HG02943 (cell line): ENCODE data around the gene PPP1R12B.
A peak's percentile ranks its signal among the peaks of the same experiment; 100 is the strongest.

Source experiments
- ATAC-seq: cut with Tn5 transposase; IDR thresholded peaks from one replicate; pipeline ENCODE4 v1.9.1; 2021; ENCODE audit warnings: mild to moderate bottlenecking, low read depth, moderate library complexity; ENCODE audit not compliant: unreplicated experiment

The PPP1R12B gene, protein sequence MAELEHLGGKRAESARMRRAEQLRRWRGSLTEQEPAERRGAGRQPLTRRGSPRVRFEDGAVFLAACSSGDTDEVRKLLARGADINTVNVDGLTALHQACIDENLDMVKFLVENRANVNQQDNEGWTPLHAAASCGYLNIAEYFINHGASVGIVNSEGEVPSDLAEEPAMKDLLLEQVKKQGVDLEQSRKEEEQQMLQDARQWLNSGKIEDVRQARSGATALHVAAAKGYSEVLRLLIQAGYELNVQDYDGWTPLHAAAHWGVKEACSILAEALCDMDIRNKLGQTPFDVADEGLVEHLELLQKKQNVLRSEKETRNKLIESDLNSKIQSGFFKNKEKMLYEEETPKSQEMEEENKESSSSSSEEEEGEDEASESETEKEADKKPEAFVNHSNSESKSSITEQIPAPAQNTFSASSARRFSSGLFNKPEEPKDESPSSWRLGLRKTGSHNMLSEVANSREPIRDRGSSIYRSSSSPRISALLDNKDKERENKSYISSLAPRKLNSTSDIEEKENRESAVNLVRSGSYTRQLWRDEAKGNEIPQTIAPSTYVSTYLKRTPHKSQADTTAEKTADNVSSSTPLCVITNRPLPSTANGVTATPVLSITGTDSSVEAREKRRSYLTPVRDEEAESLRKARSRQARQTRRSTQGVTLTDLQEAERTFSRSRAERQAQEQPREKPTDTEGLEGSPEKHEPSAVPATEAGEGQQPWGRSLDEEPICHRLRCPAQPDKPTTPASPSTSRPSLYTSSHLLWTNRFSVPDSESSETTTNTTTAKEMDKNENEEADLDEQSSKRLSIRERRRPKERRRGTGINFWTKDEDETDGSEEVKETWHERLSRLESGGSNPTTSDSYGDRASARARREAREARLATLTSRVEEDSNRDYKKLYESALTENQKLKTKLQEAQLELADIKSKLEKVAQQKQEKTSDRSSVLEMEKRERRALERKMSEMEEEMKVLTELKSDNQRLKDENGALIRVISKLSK

DNA sequence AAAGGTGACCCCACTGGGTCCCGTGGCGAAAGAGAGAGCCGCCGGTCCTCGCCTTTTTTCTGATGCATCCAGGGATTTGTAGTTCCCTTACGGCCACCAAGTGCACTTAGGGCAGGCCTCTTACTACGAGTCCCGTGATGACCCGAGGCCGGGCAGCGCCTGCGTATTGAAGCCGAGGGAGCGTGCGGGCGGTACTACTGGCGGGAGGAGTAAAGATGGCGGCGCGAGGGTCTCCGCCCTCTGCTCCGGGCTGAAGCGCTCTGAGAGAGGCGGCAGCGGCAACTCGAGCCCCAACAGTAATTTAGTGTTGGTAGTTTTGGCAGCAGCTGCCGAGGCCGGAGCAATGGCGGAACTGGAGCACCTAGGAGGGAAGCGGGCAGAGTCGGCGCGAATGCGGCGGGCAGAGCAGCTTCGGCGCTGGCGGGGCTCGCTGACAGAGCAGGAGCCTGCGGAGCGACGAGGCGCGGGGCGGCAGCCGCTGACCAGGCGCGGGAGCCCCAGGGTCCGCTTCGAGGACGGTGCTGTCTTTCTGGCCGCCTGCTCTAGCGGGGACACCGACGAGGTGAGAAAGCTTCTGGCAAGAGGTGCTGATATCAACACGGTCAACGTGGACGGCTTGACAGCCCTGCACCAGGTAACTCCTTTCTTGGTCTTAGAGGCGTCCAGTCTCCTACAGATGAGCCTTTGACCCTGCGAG, at the start of gene PPP1R12B:
PPP1R12B (plus strand) TSS at position 191 of the 697 bp plus-strand sequence; CDS start at position 344, 153 bp downstream.
- ATAC-seq = peak; percentile 97

DNA sequence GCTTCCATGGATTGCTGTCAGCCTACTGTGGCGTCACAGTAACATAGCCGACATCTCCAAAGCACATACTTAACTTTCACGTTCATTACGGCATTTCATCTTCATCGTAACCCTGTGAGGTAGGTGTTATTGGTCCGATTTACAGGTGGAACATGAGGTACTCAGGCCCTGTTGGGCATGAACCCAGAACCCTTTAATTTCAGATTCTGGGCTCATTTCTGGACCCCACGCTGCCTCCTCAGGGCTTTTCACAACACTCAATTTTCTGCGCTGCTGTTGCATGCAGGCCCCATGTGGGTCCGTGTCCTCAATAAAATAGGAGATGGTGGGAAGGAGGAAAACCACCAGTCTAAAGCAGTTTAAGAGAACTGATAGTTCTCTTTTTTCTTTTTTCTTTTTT, 46.3 kb upstream of the PPP1R12B start:
- ATAC-seq = no peak

DNA sequence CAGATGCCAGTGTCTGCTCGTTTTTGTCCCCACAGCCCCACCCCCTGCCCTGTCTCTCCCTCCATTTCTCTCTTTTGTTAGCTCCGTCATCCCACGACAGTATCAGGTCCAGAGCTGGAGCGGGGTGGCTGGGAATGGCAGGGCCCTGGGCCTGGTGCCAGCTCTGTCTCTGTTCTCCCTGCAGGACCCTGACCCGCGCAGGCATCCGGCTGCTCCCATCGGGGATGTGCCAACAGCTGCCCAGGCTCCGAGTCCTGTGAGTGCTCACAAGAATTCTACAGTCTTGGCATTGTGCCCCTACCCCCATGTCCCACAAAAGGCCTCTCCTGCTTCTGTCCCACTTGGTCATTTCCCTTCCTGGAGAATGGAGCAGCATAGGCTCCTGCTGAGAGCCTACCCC, 44.1 kb upstream of the PPP1R12B start:
- no peak for ATAC-seq

DNA sequence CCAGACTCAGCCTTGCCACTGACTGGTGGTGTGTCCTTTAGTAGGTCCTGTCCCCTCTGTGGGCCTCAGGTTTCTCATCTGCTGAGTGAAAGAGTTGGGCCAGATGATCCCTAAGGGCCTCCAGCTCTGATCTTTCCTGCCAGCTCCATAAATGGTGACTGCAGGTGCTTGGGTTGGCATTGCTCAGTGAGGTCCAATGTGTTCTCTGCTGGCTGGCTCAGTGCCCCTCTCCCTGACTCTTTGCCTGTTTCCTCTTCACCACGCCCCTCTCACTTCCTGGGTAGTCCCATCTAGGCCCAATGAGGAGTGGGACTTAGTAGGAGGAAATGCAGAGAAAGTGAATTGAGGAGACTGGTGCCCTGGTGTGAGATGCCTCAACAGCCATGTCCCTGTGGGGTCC, 43.3 kb upstream of the PPP1R12B start:
- no peak for ATAC-seq

DNA sequence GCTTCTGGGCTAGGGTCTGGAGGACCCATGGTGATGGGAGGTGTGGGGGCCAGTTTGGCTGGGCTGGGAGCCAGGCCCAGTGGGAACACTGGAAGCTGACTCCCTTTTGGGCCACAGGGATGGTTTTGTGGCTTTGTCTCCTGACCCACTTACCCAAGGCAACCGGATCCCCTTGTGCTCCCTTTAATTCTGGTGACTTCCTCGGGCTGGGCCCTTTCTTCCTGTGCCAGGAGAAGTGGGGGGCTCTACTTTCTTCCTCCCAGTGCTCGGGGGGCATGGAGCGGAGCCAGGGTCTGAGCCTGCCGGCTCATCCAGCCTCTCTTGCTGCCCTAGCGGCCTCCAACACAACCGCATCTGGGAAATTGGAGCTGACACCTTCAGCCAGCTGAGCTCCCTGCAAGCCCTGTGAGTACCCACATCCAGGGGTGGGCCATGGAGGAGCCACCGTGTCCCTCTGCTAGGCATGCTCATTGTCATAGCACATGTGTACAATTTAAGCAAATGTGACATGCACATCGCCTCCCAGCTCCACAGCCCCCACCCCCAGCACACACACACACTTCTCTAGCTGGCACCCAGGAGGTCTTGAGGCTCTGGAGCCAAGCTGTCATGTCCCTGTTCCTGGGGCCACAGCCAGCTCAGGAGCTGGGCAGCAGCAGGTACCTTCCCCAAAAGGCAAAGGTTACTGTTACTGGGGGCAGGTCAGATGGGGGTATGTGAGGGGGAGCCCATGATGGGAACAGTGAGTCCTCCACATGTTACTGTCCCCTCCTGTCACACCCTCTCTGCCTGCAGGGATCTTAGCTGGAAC, 41.8 kb upstream of the PPP1R12B start:
- ATAC-seq = no peak

DNA sequence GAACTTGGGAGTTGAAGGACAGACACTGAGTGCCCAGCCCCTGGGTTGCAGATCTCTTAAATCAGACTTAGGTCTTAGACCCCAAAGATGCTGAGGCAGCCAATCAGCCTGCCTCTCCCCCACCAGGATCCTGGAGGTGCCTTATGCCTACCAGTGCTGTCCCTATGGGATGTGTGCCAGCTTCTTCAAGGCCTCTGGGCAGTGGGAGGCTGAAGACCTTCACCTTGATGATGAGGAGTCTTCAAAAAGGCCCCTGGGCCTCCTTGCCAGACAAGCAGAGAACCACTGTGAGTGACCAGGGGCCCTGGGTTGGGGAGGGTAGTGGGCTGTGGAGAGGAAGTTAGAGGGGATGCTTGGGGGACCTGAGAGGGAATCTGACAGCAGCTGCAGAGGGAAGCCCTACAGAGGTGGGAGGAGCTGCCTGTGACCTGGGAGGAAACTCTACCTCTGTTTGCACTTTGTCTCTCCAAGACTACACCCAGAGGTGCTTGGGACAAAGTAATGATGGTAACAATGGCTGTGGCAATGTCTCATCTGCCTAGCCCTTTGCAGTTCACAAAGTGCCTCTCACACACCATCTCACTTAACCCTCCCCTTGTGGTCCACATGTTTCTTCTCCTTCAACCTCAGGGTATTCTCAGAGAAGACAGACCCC, 38.3 kb upstream of the PPP1R12B start:
- no peak for ATAC-seq

DNA sequence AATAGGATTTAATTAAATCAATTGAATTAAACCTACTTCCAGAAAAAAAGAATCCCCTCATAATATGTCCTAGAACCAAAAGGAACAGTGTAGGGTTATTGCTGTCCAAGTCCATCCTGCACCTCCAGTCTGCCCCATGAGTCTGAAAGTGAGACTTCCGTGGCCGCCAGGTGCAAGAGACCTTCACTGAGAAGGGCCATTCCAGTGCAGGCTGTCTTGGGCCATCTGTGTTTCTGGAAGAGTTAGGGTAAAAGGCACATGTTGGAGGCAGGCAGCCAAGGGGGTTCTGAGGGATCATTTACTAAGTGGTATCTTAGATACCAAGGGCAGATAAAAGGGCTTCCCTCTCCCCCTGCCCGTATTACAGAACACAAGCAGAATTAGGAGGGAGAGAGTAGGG, 37.8 kb upstream of the PPP1R12B start:
- ATAC-seq = no peak

DNA sequence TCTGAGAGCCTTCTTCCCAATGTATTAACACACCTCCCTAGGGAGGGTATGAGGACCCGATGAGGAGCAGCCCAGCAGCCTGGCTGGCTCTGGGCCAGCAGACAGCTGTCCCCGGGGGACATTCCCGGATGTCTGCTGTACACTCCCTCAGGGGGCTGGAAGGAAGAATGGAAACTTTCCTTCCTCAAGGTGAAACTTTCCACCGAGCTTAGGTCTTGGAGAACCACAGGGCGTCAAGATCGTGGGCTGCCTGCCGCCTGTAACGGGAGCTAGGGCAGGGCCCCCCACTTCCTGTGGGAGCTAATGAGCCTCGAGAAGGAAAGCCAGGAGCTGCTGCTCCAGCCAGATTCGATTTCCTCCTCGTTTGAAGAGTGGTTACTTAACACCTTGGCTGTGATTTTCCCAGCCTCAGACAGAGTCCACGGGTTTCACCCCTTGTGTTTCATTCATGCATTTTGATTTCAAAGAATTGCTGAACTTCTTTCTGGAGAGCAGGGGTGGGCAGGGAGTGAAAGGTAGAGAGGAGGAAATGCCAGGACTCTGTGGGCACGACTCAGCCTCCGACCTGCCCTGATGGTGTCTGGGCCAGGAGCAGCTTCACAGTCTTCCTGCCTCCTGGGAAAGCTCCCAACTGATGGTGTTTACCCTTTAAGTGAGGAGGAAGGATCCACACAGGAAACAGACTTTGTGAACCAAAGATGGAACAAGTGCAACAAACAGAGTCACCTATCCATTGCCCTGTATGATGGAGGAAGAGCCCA, 36.4 kb upstream of the PPP1R12B start:
- no peak for ATAC-seq

DNA sequence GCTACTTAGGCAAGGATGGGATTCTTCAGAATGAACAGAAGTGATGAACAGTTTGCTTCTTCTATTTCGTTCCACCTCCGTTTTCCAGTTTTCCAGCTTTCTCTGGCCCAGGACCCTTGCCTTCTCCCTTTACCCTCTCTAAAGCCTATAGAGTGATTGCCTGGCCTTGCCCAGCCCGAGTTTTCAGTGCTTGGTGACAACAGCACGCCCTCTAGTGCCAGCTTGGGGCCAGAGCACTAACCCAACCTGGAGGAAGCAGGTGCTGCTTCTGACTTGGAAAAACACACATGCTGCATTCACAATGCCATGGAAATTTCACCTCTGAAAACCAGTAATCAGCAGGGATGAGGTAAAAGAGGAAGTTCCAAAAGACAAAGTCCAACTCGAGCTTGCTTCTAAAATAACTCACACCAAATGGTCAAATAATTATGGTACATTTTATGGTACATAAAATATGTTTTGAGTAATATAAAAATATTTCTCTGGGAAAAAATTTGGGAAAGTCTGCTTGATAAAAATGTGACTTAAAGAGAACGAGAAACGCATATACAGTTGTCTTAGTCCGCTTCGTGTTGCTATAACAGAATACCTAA, 32.8 kb upstream of the PPP1R12B start:
- ATAC-seq = no peak

DNA sequence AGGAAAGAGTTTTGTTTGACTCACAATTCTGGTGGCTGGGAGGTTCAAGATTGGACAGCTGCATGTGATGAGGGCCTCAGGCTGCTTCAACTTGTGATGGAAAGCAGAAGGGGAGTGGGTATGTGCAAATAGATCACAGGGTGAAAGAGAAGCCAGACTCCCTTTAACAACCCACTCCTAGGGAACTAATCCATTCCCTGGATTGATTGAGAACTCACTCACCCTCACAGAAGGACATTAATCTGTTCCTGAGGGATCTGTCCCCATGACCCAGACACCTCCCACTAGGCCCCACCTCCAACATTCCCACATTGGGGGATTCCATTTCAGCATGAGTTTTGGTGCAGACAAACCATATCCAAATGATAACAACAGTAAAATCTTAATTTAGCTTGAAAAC, 32.3 kb upstream of the PPP1R12B start:
- ATAC-seq = no peak

DNA sequence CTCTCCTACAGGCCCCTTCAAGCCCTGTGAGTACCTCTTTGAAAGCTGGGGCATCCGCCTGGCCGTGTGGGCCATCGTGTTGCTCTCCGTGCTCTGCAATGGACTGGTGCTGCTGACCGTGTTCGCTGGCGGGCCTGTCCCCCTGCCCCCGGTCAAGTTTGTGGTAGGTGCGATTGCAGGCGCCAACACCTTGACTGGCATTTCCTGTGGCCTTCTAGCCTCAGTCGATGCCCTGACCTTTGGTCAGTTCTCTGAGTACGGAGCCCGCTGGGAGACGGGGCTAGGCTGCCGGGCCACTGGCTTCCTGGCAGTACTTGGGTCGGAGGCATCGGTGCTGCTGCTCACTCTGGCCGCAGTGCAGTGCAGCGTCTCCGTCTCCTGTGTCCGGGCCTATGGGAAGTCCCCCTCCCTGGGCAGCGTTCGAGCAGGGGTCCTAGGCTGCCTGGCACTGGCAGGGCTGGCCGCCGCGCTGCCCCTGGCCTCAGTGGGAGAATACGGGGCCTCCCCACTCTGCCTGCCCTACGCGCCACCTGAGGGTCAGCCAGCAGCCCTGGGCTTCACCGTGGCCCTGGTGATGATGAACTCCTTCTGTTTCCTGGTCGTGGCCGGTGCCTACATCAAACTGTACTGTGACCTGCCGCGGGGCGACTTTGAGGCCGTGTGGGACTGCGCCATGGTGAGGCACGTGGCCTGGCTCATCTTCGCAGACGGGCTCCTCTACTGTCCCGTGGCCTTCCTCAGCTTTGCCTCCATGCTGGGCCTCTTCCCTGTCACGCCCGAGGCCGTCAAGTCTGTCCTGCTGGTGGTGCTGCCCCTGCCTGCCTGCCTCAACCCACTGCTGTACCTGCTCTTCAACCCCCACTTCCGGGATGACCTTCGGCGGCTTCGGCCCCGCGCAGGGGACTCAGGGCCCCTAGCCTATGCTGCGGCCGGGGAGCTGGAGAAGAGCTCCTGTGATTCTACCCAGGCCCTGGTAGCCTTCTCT, 30.3 kb upstream of the PPP1R12B start:
- ATAC-seq = no peak

DNA sequence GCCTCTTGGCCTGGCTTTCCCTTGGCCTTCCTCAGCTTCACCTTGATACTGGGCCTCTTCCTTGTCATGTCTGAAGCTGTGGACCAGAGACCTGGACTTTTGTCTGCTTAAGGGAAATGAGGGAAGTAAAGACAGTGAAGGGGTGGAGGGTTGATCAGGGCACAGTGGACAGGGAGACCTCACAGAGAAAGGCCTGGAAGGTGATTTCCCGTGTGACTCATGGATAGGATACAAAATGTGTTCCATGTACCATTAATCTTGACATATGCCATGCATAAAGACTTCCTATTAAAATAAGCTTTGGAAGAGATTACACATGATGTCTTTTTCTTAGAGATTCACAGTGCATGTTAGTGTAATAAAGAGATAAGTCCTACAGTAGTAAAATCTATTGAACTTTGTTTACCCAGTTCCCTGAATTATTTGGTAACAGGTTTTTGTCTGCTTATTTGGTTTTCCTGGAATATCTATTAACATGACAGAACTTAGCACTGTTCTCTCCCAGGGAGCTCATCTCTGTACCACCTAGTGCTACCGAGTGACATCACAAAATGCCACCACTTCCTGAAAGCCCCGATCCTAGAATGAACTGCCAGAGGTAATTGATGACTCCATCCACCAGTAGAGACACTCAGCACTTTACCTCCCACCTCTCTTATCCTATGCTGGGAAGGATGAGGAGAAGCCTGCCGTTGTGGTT, 29.0 kb upstream of the PPP1R12B start:
- no peak for ATAC-seq

DNA sequence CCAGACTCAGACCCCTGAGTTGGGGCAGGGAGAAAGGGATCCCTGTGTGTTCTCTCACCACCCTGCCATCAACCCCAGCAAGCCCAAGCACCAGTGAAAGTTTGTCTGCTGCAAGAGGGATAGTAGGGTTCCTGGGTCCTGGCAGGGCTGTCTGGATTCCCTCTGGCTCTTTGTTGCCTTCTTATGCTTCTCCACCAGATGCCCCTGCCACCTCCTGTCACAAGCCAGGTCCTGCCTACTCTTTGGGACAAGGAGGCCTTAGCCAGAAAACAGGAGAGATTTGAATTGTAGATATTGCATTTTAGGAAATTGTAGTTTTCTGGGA, 28.5 kb upstream of the PPP1R12B start:
- ATAC-seq = no peak

DNA sequence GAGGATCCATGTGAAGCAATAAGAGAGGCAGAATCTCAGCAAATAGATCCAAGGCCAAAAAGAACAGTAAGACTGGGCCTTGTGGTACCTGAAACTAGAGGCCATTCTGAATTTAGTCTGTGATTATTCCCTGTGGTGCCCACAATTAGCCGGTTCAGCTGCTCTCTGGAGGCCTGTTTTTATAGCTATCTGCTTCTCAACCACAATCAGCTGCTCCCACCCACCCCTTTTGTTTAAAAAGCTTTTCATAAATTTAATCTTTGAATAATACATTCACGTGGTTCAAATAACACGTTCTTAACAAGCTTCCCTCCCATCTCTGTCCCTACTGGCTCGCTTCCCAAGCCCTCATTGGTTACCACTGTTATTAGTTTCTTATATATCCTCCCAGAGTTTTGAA, 24.8 kb upstream of the PPP1R12B start:
- ATAC-seq = no peak

DNA sequence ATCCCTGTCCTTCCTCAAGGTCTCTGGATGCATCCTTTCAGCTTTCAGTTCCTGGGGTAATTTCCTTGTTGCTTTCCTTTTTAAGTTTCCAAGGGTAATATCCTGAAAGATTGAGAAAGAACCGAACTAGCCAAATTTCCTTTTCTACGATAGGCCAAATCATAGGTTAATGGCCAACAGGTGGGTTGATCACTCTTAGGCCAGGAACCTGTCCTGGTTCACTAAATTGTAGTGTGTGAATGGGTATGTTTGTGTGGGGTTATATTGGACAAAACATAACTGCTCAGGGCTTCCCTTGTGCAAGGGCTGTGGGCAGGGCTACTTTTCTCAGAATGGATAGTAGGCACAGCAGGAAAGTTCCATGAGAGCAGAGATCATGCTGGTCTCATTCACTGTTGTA, 23.9 kb upstream of the PPP1R12B start:
- no peak for ATAC-seq

DNA sequence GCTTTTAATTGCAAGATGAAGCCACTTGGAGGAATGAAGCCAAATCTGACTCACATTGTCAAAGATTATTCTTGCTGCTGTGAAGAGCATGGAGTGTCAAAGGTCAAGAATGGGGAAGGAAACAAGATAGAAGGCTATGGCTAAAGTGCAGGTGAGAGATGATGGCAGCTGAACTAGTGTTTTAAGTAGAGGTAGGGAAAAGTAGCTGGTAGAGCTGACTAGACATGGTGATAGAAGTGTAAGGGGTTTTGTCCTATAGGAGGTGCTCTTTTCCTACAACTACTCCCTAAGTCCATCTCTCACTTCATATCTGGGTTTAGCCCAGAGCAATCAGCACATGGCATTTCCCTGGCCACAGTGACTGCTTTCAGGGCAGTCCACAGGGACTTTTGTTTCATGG, 18.6 kb upstream of the PPP1R12B start:
- ATAC-seq = no peak

DNA sequence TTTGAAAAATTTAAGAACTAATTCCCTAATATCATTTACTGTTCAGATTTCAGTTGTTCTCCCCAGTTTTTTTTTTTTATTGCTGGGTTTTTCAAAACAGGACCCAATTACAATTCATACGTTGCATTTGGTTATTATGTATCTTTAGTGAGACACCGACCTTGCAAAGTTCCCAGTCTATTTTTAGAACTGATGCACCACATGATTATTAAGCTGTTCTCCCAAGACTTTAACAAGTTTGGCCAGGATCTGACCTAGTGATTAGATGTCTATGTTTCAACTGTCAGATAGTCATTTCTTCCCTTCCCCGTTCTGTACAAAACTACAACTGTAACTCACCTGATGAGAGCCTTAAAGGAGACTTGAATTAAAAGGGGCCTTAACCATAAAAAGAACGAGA, 14.6 kb upstream of the PPP1R12B start:
- ATAC-seq = no peak
